VCaP (cell line): Measurements from ENCODE around the gene CCT7.

Experiments
- H3K27ac ChIP-seq: fragments of 450-650 bp; 2 replicates; pipeline ENCODE4 v1.5.1; 2017
- TF ChIP-seq, protein P1 (sequence below): fragments of 450-650 bp; conservative IDR thresholded peaks from 2 replicates; pipeline ENCODE4 v1.5.1; 2017; ENCODE audit warnings: mild to moderate bottlenecking, moderate library complexity

The CCT7 gene

DNA sequence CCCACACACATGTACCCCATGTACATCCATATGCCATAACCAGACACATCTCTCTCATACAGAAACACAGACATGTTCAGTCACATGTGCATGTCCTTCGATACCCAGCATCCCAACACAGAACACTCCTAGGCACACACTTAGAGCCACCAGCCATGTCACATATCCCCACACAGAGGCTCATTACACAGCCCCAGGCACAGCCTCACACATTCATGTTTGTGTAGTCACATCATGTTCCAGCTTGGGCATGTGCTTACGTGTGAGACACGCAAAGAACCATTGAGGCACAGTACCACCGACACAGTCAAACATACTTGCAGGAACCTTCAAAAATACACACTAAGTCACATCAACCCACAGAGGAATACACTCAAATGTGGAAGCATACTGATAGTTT is 32.9 kb downstream of the CCT7 start:
- H3K27ac ChIP-seq: no peak overlapping the region; the same call in 1 of the 2 replicates
- TF ChIP-seq, protein P1, sequence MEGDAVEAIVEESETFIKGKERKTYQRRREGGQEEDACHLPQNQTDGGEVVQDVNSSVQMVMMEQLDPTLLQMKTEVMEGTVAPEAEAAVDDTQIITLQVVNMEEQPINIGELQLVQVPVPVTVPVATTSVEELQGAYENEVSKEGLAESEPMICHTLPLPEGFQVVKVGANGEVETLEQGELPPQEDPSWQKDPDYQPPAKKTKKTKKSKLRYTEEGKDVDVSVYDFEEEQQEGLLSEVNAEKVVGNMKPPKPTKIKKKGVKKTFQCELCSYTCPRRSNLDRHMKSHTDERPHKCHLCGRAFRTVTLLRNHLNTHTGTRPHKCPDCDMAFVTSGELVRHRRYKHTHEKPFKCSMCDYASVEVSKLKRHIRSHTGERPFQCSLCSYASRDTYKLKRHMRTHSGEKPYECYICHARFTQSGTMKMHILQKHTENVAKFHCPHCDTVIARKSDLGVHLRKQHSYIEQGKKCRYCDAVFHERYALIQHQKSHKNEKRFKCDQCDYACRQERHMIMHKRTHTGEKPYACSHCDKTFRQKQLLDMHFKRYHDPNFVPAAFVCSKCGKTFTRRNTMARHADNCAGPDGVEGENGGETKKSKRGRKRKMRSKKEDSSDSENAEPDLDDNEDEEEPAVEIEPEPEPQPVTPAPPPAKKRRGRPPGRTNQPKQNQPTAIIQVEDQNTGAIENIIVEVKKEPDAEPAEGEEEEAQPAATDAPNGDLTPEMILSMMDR: no peak

DNA sequence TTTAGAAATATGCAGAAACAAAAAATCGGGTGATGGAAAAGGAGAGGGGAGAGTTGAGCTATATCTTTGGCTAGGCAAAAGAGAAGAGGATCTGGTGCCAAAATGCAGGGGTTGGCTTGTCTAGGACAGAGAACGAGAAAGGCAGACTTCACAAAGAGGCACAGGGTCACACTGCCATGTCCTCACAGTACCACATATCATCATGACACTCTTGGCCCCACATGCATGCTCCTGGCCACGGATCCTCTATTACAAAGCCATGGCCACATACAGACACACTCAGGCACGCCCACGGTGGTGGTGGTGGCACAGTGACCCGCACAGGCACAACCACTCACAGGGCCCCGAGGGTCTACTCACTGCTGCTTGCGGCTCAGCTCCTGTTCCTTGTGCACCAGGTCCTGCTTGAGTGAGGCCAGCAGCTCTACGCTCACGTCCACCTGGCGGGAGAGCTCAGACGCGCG is 34.3 kb downstream of the CCT7 start:
- H3K27ac ChIP-seq: peak overlapping the region; percentile 92
- TF ChIP-seq, protein P1: no peak

DNA sequence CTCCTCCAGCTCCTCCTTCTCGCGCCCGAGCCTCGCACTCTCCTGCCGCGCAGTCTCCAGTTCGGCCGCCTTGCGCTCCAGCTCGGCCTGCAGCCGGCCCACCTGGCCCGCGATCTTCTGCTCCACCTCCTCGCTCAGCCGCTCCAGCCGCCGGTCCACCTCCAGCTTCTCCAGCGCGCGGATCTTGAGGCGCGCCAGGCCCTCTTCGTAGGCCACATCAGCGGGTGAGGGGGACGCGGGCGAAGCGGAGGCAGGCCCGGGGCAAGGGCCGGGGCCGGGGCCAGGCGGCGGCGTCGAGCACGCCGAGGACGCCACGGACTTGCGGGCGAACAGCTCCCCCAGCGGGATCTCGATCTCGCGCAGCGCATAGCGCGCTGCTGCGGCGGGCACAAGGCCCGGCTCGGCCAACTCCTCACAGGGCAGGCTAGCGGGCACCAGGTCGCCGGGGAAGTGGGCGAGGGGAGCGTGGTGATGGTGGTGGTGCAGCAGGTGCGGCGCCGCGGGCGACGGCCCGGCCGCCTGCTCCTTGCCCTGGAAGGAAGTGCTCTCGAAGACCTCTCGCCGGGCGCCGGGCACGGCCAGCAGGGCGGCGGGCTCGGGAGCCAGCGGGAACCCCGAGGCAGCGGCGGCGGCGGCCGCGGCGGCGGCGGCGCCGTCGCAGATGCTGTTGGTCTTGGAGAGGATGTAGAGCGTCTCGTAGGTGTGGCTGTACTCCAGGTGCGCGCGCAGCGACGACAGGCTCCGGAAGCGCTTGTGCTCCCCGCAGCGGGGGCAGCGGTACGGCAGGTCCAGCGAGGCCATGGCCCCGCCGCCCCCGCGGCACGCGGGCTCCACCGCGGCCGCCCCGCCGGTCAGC is 35.0 kb downstream of the CCT7 start:
- TF ChIP-seq, protein P1: peak; percentile 67
- H3K27ac ChIP-seq: peak overlapping the region; percentile 92

DNA sequence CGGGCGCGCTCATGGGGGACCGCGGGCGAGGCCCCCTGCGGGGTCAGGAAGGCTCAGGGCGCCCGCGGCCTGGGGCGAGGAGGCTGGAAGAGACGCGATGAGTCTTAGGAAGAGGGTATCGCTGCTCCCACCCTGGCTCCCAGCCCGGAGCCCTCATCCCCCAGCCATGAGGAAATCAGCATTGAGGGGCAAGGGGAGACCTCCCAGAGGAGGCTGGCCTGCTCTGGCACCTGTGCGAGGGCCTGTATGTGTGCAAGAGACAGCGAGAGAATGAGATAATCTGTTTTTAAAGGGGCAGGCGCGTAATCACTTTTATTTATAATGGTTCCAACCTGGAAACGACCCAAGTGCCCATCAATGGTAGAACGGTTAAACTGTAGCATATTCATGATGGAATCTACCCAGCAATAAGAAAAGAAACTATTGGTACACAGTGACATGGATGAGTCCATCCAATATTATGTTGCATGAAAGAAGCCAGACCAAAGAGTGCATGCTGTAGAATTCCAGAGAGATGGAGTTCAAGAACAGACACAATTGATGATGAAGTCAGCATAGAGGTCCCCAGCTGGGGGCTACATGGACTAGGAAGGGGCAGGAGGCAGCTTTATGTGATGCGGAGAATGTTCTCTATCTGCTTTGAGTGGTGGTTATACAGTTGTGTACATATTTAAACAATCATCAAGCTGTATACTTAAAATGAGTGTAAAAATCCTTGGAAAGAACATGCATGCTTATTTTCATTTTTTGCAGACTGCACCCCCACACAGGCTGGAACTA is 35.8 kb downstream of the CCT7 start:
- TF ChIP-seq, protein P1: no peak
- H3K27ac ChIP-seq: peak overlapping the region; percentile 92

DNA sequence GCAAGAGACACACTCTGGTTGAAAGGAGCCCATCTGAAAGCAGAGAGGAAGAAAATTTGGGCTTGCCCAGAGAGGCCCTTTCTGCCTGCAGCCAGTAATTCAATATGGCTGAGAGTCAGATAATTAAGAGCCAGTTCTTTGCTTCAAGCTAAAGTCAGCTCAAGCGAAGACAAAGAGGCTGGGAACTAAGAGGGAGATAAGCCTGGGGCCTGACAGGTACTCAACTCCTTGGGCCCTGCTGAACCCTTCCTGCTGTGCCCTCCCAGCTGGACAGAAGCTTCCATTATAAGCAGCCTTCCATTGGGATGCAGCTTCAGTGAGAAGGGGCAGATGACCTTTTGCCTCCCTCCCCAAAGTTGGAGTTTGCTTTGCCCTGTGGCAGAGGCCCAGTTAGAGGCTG is 38.2 kb downstream of the CCT7 start:
- TF ChIP-seq, protein P1: no peak
- H3K27ac ChIP-seq: no peak overlapping the region

DNA sequence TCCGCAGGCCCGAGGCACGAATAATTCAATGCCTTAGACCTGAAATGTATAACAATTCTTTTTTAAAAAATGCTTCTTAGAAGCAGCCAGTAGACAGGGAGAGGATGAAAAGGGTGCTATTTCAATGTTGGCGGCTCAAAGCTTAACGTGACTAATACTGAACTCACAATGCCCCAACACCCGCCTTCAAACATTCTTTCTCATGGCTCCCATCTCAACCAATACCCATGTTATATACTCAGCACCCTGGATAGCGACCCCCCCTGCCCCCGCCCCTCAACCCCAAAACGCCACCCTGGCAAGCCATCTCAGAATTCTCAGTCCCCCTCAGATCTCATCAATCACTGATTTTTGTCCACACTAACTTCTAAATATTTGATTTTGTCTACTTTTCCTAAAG is 45.7 kb downstream of the CCT7 start:
- TF ChIP-seq, protein P1: no peak
- H3K27ac ChIP-seq: no peak overlapping the region

DNA sequence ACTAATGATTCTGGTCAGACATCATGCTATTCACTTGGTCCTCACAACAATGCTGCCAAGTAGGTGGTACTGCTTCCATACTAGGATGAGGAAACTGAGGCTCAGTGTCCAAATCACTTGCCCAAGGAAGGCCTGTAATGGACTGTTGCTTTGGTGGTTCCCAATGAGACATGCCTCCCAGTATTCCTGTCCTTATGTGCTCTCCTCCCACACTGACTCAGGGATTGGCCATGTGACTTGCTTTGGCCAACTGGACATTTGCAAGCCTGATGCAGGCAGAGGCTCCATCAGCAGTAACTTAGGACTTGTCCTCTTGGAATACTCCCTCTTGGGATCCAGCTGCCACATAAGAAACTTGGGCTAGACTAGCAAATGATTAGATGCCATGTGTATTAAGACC is 47.1 kb downstream of the CCT7 start:
- H3K27ac ChIP-seq: no peak overlapping the region
- TF ChIP-seq, protein P1: no peak
